ENCODE results near the gene DSTN.
A peak's percentile ranks its signal among the peaks of the same experiment; 100 is the strongest.

DNA sequence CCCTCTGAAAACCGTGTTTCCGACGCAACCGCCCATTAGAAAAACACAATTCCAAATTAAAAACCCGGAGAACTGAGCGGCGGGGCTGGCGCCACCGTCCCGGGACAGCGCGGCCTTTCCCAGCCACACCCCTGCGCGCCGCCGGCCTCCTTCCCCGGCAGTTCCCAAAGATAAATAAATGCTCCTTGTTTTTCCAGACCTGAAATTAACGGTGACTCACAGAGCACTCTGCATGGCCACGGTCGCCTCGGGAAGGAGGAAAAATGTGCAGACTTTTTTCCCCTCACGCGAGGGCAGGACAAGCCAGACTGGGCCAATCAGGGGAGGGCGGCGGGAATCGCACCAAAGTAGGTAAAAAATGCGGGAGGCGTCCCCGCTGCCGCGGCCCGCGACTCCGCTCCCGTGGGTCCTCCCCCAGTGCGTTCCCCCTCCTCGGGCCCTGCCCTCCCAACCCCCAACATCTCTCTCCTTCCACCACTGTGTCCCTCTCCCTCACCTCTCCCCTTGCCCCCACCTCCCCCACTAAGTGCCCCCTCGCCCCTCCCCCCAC lies 828 bp upstream of the DSTN start:
- TF ChIP-seq POLR2AphosphoS5 (IDR thresholded peaks at IDR 0.05) (peak; percentile 90), CTCF (IDR thresholded peaks at IDR 0.05) (no peak), POLR2A (IDR thresholded peaks at IDR 0.05) (peak; percentile 76), EP300 (IDR thresholded peaks at IDR 0.05; ENCODE audit: low read depth) (peak; percentile 30)

Data from transverse colon (tissue), 4 donors.